ENCODE results near the gene RBM26. TPM values are rescaled to one million over a fixed set of nuclear protein-coding genes. Genes with fewer than 3 reads are reported as not detected.

The RBM26 gene
- total RNA-seq, 1 experiment from 2014 or later, result 32.2 TPM

GRCh38 chr13:79447741-79448140 lies 41.7 kb upstream of the RBM26 start:
- H3K36me3 ChIP-seq (ENCODE audit: control insufficient read depth, insufficient read depth, low read length), result no peaks in the 10 kb centered on the region
- ChIA-PET POLR2A (no interaction called here), CTCF (no interaction called here)
- H3K4me3 ChIP-seq (ENCODE audit: low read depth in 2 of 2, low read length in 2 of 2), result no peak overlapping the region
- H3K9me3 ChIP-seq (ENCODE audit: control insufficient read depth, insufficient read depth, low read depth, low read length), result no peaks in the 10 kb centered on the region
- H3K4me1 ChIP-seq (ENCODE audit: control insufficient read depth, insufficient read depth, low read length), result no peaks in the 10 kb centered on the region
- ATAC-seq (no peak), DNase-seq (ENCODE audit: low read depth, low spot score) (no peak)
- H3K27me3 ChIP-seq (ENCODE audit: control insufficient read depth, insufficient read depth, low read length), result no peaks in the 10 kb centered on the region; the same call in 1 of the 2 replicates
- in situ Hi-C loops (cut with HindIII; ENCODE audit: low pct_unique_long_range_greater_than_20kb, low sequenced_read_pairs) (no loop called here), intact Hi-C loops (cut with micrococcal nuclease; ENCODE audit: unreplicated experiment) (no loop called here)
- no peak overlapping the region for H3K27ac ChIP-seq (ENCODE audit: low read length)
- BruUV-seq (replicated peaks), result no TSS peak
- TF ChIP-seq TCF7L2 (IDR thresholded peaks at IDR 0.05; ENCODE audit: low read depth, low read length), result no peak
- no peak for TF ChIP-seq REST (IDR thresholded peaks at IDR 0.05; ENCODE audit: insufficient read depth in 1 of 2, low read depth in 2 of 2, low read length in 1 of 2)
- no peak for TF ChIP-seq SIN3A (IDR thresholded peaks at IDR 0.05; ENCODE audit: borderline replicate concordance, insufficient read depth, low read depth, low read length)
- no peak for TF ChIP-seq POLR2AphosphoS5 (IDR thresholded peaks at IDR 0.05; ENCODE audit: low read depth, low read length)
- TF ChIP-seq CTCF (IDR thresholded peaks at IDR 0.05), result no peak

- DNase-seq (ENCODE audit: low read depth, low spot score) (no peak), ATAC-seq (no peak)
- no peaks in the 10 kb centered on the region for H3K9me3 ChIP-seq (ENCODE audit: control insufficient read depth, insufficient read depth, low read depth, low read length)
- ChIA-PET CTCF (no interaction called here), POLR2A (no interaction called here)
- no peaks in the 10 kb centered on the region for H3K36me3 ChIP-seq (ENCODE audit: control insufficient read depth, insufficient read depth, low read length)
- TF ChIP-seq POLR2AphosphoS5 (IDR thresholded peaks at IDR 0.05; ENCODE audit: low read depth, low read length) (no peak), TCF7L2 (IDR thresholded peaks at IDR 0.05; ENCODE audit: low read depth, low read length) (no peak), CTCF (IDR thresholded peaks at IDR 0.05) (no peak), SIN3A (IDR thresholded peaks at IDR 0.05; ENCODE audit: borderline replicate concordance, insufficient read depth, low read depth, low read length) (no peak), REST (IDR thresholded peaks at IDR 0.05; ENCODE audit: insufficient read depth in 1 of 2, low read depth in 2 of 2, low read length in 1 of 2) (no peak)
- intact Hi-C loops (cut with micrococcal nuclease; ENCODE audit: unreplicated experiment) (no loop called here), in situ Hi-C loops (cut with HindIII; ENCODE audit: low pct_unique_long_range_greater_than_20kb, low sequenced_read_pairs) (no loop called here)
- no peaks in the 10 kb centered on the region for H3K4me1 ChIP-seq (ENCODE audit: control insufficient read depth, insufficient read depth, low read length)
- no peak overlapping the region for H3K4me3 ChIP-seq (ENCODE audit: low read depth in 2 of 2, low read length in 2 of 2)
- no TSS peak for BruUV-seq (replicated peaks)
- no peaks in the 10 kb centered on the region; the same call in 1 of the 2 replicates for H3K27me3 ChIP-seq (ENCODE audit: control insufficient read depth, insufficient read depth, low read length)
- H3K27ac ChIP-seq (ENCODE audit: low read length), result no peak overlapping the region
Measured at GRCh38 chr13:79447141-79447540, 41.1 kb upstream of the RBM26 start.

Measured in Panc1 (cell line).